Fibroblast of the conjunctiva (primary cell): ENCODE measurements around the gene BBS1.

Experiments used
- DNase-seq: peaks from one replicate; pipeline ENCODE4 v3.0.0-alpha.2; 2010; ENCODE audit warnings: low read depth

The BBS1 gene

DNA sequence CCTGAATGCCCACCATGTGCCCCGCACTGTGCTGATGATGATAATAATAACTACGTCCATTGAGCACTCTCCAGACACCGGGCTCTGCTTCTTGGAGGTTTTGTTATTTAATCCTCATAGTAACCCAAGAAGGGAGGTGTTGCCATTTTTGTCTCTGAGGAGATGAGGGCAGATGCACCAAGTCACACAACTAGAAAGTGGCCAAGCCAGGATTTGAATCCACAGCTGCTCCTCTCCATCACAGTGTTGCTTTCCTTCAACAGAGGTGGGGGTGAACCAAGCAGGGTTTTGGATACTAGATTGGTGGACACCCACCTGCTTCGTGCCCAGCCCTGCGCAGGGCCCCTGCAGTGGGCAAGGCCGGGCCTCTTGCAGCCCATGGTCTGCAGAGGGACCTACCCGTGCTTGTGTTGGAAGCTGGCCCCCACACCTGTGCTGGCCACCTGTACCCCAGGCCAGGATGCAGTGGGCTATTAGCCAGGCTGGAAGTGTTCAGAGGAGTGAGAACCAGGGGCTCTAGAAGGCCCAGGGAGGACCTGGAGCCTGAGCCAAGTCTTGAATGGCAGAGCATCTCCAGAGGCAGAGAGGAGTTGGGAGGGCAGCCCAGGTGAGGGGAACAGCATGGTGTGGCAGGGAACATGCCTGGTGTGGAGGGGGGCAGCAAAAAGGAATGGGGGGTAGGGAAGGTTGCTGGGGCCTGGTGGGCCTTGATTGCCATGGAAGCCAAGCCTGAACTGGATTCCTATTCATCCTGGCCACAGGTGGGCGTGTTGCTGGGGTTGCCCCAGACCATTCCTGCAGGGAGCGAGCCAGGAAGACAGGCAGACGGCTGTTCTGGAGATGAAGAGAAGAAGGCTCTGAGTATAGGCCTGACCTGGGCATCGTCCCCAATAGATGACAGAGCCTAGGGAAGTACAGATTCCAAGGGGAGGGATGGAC is 32.9 kb upstream of the BBS1 start:
- DNase-seq, result no peak

DNA sequence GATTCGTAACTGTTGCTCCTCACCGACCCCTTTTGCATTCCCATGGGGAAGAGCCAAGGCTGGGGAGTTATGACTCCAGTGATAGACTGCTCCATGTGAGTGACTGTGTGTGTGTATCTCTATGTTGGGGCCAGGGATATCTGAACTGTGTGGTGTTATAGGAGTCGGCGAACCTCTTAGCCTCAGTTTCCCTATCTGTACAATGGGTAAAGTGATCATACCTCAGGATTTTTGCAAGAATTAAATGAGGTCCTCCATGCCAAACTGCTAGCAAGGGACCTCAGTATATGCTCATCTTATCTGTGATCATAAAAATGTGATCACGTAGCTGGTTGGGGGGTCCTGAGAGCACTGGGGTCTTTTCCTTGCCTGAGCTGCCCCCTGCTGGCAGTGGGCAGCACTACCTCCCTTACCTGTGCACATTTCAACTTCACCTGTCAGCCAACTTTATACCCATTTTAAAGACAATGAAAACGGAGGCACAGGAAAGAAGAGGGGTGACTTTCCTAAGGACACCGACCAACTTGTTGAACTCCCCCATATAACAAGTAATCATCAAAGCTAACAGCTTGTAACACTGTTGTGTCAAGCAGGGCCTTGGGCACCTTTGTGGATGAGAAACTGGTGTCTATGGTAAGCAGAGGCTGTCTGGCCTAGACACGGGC is 31.6 kb upstream of the BBS1 start:
- no peak for DNase-seq

DNA sequence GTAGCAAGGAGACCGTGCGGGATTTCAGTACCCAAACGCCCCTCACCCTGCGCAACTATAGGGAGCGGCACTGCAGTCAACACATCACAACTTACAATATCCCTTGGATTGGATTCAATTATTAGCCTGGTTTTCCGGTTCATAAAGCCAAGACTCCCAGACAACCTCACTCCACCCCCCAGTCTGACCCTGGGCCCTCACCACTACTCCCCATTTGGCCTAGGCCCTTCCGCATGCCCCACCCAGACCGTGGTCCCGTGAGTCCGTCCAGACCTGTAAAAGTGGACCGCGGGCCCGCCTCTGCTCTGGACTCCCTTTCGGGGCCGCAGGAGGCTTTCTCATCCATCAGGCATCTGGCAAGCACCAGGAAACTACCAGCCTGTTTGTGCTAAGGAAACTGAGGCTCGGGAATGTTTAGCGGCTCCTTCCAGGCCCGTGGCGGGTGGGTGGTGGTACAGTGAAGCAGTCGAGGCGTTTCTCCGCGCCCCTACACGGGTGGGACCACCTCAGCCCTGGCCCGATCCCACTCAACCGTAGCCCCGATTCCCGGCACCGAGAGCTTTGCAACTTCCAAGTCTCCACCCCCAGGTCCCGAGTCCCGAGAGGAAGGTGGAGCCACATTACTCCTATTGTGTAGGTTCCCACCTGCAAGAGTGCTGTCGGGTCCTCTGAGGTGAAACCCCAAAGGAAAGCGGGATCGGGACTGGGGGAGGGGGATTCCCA is 30.9 kb upstream of the BBS1 start:
- peak; percentile 22 for DNase-seq

DNA sequence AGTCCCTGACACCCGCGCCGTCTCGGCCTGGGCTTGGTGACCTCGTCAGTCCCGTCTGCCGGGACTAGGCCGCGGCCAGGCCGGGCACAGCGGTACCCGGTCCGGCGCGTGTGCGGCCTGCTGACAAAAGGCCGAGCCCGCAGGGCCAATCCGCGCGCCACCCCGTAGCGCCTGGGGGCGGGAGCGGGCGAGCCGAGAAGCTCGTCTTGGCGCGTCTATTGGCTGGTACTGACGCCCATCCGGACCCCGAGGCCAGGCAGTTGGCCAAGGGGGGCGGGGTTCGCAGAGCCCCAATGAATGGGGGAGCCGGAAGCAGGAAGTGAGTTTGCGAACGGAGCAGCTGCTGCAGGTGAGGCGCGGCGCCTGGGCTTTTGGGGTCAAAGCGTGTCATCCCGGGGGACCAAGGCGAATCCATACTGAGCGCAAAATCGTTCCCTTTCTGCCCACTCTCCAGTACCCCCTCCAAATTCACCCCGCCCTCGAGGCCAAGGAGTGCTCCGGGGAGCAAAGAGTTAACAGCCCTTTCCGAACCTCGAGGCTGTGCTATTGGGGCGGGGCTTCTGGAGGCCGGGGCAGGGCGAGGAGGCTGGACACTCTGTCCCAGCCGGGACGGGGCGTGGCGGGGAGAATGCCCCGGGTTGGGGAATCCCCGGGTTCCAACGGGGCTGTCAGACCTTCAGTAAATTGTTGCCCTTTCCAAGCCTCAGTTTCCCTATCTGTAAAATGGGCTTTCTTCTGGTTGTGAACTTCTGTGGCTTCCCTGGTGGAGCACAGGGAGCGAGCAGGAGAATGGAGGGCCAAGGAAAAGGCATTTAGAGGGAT is 30.1 kb upstream of the BBS1 start, which contains the start of gene DPP3:
Gene DPP3 (plus strand): TSS at position 318 of the 822 bp plus-strand sequence. CDS start 1,767 bp downstream, outside the sequence.
- DNase-seq, result peak; percentile 92

DNA sequence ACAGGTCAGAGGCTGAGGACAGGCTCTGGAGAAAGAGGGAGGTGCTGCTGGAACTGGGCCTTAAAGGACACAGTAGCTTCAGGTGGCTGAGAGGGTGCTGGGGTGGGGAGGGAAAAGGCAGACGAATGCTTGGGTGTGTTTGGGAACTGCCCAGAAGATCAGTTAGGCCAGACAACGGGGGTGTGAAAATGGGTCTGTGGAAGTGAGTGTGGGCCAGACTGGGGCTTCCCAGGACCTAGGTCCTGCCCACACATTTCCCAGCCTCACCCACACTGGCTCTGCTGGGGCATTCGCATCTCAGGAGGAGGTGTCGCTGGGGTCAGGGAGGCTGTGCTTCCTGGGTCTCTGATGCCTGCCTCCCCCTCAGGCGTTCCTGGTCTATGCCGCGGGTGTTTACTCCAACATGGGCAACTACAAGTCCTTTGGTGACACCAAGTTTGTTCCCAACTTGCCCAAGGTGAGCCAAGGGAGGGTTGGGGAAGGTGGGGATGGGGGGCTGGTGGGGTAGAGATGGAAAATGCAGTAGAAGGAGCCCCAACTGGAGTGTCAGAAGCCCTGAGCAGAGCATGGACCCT is 25.5 kb upstream of the BBS1 start:
- no peak for DNase-seq

DNA sequence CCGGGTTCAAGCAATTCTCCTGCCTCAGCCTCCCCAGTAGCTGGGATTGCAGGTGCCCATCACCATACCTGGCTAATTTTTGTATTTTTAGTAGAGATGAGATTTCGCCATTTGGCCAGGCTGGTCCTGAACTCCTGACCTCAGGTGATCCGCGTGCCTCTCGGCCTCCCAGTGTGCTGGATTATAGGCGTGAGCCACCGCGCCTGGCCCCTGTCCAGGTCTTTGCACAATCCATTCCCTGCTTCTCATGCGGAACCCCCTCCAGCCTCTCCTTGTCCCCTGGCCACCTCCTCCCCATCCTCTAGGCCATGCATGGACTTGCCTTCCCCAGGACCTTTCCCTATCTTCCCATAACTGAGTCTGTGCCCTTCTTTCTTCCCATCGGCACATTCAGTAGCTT is 21.5 kb upstream of the BBS1 start:
- no peak for DNase-seq

DNA sequence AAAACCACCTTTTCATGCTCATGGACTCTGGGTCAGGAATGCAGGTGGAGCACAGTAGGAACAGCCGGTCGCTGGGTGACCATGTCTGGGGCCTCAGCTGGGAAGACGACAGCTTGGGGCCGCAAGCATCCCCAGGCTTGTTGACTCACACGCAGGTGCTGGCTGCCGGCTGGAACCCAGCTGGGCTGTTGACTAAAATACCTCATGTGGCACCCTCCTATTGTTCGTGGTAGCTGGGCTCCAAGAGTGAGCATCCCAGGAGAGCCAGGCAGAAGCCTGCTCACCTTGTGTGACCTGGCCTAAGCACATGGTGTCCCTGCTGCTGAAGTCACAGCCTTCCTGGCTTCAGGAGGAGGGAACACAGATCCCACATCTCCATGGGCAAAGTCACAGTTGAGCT is 20.8 kb upstream of the BBS1 start:
- DNase-seq, result no peak

DNA sequence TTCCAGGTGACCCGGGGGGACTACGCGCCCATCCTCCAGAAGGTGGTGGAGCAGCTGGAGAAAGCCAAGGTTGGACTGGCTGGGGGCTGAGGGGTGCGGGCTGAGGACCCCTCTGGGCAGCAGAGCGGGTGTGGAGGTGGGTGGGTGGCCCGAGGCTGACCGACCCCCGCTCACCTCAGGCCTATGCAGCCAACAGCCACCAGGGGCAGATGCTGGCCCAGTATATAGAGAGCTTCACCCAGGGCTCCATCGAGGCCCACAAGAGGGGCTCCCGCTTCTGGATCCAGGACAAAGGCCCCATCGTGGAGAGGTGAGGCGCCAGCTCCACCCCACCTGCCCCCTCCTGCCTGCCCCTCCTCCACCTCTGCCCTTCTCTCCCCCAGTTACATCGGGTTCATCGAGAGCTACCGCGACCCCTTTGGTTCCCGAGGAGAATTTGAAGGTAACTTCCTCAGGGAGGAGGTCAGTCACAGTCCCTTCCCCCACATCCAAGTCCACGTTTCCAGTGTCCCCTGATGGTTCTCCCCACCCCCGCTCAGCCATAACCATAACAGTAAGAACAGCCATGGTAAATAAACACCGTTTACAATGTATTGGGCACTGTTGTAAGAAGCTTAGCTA is 19.0 kb upstream of the BBS1 start:
- DNase-seq, result no peak

DNA sequence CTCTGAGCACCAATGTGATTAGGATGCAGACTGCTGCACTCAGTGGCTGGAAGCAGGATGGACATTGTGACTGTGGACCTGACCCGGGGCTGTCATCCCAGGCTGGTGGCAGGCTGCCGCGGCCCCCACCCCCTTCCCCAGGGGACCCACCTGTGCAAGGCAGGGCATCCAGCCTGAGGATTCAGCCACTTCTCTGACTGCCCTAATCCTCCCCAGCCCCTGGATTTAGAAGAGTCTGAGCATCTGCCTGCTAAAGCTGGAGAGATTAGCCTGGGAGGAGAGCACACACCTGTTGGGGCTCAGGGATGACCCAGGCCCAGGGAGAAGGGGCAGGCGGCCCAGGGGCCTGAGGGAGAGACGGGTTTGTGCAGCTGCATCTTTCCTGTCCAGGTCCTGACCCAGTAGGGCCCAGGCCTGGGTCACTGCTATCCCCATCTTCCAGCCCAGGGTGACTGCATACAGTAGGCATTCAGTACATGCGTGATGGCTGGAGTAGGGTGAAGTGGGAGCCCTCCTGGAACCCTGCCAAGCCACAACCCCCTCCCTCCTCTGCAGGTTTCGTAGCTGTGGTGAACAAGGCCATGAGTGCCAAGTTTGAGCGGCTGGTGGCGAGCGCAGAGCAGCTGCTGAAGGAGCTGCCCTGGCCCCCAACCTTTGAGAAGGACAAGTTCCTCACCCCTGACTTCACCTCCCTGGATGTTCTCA is 18.1 kb upstream of the BBS1 start:
- DNase-seq, result no peak

DNA sequence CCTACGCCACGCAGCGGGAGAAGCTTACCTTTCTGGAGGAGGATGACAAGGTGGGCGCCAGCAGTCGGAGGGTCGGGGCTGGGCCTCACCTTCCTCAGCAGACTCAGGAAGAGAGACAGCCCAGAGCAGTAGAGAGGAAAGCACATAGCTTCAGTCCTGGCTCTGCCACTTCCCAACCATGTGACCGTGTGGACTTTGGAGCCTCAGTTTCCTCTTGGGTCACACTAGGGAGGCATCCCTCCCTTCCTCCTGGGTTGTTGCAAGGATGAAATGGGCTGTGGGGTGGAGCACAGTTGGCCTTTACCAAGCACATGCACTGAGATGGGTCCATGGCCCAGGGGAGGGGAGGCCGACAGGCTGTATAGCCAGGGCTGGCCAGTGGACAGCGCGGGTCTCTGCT is 17.3 kb upstream of the BBS1 start:
- no peak for DNase-seq

DNA sequence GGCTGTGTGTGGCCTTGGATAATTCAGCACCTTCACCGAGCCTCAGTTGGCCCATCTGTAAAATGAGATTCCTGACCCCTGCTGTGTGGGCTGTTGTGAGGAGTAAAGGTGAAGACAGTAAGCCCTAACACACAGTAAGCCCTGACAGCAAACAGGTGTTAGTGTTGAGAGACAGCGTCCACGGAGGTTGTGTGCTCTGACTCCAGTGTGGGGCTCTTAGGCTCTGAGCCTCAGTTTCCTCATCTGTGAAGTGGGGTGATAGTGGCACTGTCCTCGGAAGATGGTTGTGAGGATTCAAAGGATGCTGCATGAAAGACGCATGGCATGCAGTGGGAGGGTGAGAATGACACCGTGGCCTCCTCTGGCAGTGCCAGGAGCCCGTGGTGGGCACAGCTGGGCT is 16.0 kb upstream of the BBS1 start:
- DNase-seq, result no peak

DNA sequence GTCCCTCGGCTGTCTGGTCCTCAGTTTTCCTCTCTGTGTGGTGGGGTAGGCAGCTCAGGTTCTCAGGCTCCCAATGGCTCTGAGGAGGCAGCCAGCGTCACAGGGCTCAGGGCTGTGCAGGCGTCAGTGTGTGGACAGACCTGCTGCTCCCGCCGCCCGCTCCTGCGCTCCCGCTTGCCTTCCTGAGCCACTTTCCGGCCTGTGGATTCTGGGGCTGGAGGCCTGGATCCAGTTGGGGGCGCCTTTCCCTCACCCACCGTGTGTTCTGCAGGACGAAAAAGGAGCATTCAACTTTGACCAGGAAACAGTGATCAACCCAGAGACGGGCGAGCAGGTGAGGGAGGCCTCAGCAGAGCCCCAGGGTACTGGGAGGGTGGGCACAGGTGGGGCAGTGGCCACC is 15.5 kb upstream of the BBS1 start:
- no peak for DNase-seq

DNA sequence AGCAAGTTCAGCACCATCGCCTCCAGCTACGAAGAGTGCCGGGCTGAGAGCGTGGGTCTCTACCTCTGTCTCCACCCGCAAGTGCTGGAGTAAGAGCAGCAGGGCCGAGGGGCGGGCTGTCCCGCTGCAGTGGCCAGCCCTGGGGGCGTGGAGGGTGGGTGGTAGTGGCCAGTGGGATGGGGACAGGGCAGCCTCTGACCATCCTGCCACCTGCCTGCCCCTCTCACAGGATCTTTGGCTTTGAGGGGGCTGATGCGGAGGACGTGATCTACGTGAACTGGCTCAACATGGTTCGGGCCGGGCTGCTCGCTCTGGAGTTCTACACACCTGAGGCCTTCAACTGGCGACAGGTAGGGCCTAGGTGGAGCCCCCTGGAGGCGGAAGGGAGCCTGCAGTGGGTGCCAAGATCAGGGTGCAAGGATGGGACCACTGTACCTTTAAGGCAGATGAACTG is 15.0 kb upstream of the BBS1 start:
- DNase-seq, result no peak

DNA sequence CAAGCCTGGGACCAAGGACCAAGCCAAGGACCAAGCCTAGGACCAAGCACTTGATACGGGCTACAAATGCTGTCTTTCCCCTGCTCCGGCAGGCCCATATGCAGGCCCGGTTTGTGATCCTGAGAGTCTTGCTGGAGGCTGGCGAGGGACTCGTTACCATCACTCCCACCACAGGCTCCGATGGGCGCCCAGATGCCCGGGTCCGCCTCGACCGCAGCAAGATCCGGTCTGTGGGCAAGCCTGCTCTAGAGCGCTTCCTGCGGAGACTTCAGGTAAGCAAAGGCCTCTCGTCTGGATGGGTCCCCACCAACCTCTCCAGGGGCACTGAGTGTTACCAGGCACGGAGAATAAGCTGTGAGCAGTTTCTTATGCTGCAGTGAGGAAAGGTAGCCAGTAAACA is 13.2 kb upstream of the BBS1 start:
- DNase-seq, result no peak

DNA sequence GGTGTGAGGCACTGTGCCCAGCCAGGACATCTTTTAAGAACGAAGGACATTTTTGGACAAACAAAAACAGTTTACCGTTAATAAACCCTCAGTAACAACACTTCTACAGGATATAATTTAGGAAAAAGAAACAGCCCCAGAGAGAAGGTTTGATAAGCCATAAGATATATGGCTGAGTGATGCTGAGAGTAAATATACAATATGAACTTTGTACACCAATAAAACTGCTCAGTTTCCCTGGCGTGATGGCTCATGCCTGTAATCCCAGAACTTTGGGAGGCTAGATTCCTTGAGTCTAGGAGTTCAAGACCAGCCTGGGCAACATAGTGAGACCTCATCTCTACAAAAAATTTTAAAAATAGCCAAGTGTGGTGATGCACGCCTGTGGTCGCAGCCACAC is 11.9 kb upstream of the BBS1 start:
- DNase-seq, result no peak

DNA sequence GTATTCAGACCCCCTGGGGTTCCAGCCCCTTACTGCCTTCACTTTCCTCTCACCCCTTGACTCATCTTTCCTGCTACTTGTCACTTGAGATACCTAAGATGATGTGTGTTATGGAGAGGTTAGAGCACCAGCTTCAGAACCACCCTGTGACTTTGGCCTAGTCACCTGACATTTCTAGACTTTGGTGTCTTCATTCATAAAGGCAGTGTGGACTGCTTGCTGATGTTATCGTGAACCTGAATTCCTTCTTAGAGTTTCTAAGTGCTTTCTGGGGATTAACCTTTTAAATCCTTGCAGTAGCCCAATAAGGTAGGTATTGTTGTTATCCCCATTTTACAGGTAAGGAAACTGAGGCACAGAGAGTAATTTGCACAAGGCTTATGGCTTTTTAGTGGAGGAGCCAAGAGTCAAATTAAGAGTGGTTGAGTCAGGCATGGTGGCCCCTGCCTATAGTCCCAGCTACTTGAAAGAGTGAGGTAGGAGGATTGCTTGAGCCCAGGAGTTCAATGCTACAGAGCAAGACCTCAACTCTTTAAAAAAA is 5.1 kb upstream of the BBS1 start:
- DNase-seq, result no peak

DNA sequence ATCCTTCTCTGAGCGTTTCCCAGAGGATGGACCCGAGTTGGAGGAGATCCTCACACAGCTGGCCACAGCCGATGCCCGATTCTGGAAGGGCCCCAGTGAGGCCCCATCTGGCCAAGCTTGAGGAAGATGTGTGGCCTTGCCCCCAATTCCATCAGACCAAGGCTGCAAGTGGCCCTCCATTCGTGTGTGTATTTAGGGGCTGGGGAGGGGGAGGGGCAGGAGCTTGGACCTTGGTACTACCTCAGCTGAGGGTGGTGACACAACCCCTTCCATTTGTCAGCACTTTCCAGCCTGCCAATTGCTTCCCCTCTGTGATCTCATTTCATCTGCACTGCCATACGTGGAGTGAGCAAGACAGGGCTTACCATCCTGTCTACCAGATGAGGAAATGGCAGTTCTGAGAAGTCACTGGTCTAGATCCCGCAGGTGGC is 1.3 kb upstream of the BBS1 start:
- DNase-seq, result no peak

DNA sequence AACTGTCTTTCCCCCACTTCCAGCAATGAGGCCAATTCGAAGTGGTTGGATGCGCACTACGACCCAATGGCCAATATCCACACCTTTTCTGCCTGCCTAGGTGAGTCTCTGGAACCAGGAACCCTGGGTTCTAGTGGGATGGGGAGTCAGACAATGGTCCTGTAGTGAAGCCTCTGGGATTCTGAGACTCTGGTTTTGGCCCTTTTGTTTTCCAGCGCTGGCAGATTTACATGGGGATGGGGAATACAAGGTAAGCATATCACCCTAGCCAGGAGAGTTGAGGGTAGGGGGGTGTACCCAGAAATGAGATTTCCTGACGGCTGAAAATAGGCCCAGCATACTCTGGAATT is 530 bp downstream of the BBS1 start:
- no peak for DNase-seq

DNA sequence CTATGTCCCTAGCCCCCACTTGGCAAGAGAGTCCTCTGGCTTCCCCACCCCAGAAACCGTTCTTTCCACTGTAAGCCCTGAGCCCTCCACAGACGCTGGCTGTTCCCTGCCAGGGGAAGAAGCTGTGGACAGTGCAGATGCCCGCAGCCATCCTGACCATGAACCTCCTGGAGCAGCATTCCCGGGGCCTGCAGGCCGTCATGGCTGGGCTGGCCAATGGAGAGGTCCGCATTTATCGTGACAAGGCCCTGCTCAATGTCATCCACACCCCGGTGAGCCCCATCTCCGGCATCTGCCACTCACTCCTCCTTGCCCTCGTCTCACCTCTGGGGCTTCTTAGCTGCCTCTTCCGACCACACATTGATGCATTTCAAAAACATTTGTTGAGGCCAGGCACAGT is 13.2 kb downstream of the BBS1 start:
- no peak for DNase-seq
